ENCODE results near the gene DPCD.

DPCD gene

GRCh38 chr10:101649525-101650085, 61.5 kb downstream of the DPCD start:
- TF ChIP-seq CTCF (IDR thresholded peaks at IDR 0.05; ENCODE audit: low read depth, low read length) = no peak
- H3K4me3 ChIP-seq (ENCODE audit: low read depth, low read length) = no peak overlapping the region
- no peak for DNase-seq
- no peaks in the 10 kb centered on the region for H3K27me3 ChIP-seq (ENCODE audit: insufficient read depth, low read depth, severe bottlenecking)
- H3K27ac ChIP-seq = no peak overlapping the region
- no peaks in the 10 kb centered on the region; the same call in 1 of the 2 replicates for H3K36me3 ChIP-seq
- H3K9me3 ChIP-seq (ENCODE audit: severe bottlenecking) = no peaks in the 10 kb centered on the region

- Histone ChIP-seq H3K27ac (no peak overlapping the region), H3K4me3 (ENCODE audit: low read depth, low read length) (no peak overlapping the region), H3K36me3 (no peaks in the 10 kb centered on the region; the same call in none of the 2 replicates), H3K9me3 (ENCODE audit: severe bottlenecking) (no peaks in the 10 kb centered on the region), H3K27me3 (ENCODE audit: insufficient read depth, low read depth, severe bottlenecking) (no peaks in the 10 kb centered on the region)
- DNase-seq = no peak
- no peak for TF ChIP-seq CTCF (IDR thresholded peaks at IDR 0.05; ENCODE audit: low read depth, low read length)
Measured at GRCh38 chr10:101650863-101651262, 62.7 kb downstream of the DPCD start.

- H3K9me3 ChIP-seq (ENCODE audit: severe bottlenecking) = no peaks in the 10 kb centered on the region
- no peaks in the 10 kb centered on the region; the same call in none of the 2 replicates for H3K36me3 ChIP-seq
- DNase-seq = no peak
- no peaks in the 10 kb centered on the region for H3K27me3 ChIP-seq (ENCODE audit: insufficient read depth, low read depth, severe bottlenecking)
- no peak overlapping the region for H3K4me3 ChIP-seq (ENCODE audit: low read depth, low read length)
- H3K27ac ChIP-seq = no peak overlapping the region
- TF ChIP-seq CTCF (IDR thresholded peaks at IDR 0.05; ENCODE audit: low read depth, low read length) = no peak
Measured at GRCh38 chr10:101651336-101651735, 63.2 kb downstream of the DPCD start.

- no peaks in the 10 kb centered on the region for H3K27me3 ChIP-seq (ENCODE audit: insufficient read depth, low read depth, severe bottlenecking)
- H3K27ac ChIP-seq = no peak overlapping the region
- peaks cover 2% of the 10 kb centered on the region for H3K36me3 ChIP-seq
- H3K4me3 ChIP-seq (ENCODE audit: low read depth, low read length) = no peak overlapping the region
- no peak for DNase-seq
- no peak for TF ChIP-seq CTCF (IDR thresholded peaks at IDR 0.05; ENCODE audit: low read depth, low read length)
- no peaks in the 10 kb centered on the region for H3K9me3 ChIP-seq (ENCODE audit: severe bottlenecking)
Measured at GRCh38 chr10:101653536-101653935, 65.4 kb downstream of the DPCD start.

GRCh38 chr10:101655570-101655969, 67.4 kb downstream of the DPCD start:
- no peak overlapping the region for H3K27ac ChIP-seq
- peaks cover 2% of the 10 kb centered on the region for H3K36me3 ChIP-seq
- no peaks in the 10 kb centered on the region for H3K27me3 ChIP-seq (ENCODE audit: insufficient read depth, low read depth, severe bottlenecking)
- DNase-seq = no peak
- no peak overlapping the region for H3K4me3 ChIP-seq (ENCODE audit: low read depth, low read length)
- no peaks in the 10 kb centered on the region for H3K9me3 ChIP-seq (ENCODE audit: severe bottlenecking)
- TF ChIP-seq CTCF (IDR thresholded peaks at IDR 0.05; ENCODE audit: low read depth, low read length) = no peak

GRCh38 chr10:101656890-101657289, 68.8 kb downstream of the DPCD start:
- H3K27me3 ChIP-seq (ENCODE audit: insufficient read depth, low read depth, severe bottlenecking) = no peaks in the 10 kb centered on the region
- no peaks in the 10 kb centered on the region for H3K9me3 ChIP-seq (ENCODE audit: severe bottlenecking)
- DNase-seq = no peak
- peaks cover 2% of the 10 kb centered on the region for H3K36me3 ChIP-seq
- TF ChIP-seq CTCF (IDR thresholded peaks at IDR 0.05; ENCODE audit: low read depth, low read length) = no peak
- H3K4me3 ChIP-seq (ENCODE audit: low read depth, low read length) = no peak overlapping the region
- no peak overlapping the region for H3K27ac ChIP-seq
